T-helper 17 cell (primary cell): ENCODE results near the gene DOCK4. TPM values are rescaled to one million over a fixed set of nuclear protein-coding genes. Genes with fewer than 3 reads are reported as not detected.
A peak's percentile ranks its signal among the peaks of the same experiment; 100 is the strongest.
"Not testable (repeated sequence)": the region's sequence is repeated elsewhere in the genome, so short reads cannot be mapped to it uniquely, and the experiment has no call there.

Source experiments
- ATAC-seq: fragments of 150-1000 bp; cut with Tn5 transposase; 2 replicates; pipeline ENCODE4 v1.10.0; 2021; ENCODE audit warnings: mild to moderate bottlenecking, moderate library complexity
- DNase-seq, 3 donors: peaks; one replicate each; pipeline versions ENCODE4 v3.0.0 to v3.0.0-alpha.2; 2020 to 2021
- H3K9me3 ChIP-seq: one replicate; pipeline ENCODE4 v1.7.0; 2013; ENCODE audit warnings: low read length, mild to moderate bottlenecking; ENCODE audit not compliant: control insufficient read depth, poor library complexity, severe bottlenecking
- H3K27ac Mint-ChIP-seq: one replicate; pipeline ENCODE4 v1.8.0; 2022; ENCODE audit warnings: mild to moderate bottlenecking, moderate library complexity, mixed read lengths
- H3K27me3 Mint-ChIP-seq: one replicate; pipeline ENCODE4 v1.8.0; 2022; ENCODE audit warnings: mixed read lengths
- H3K36me3 Mint-ChIP-seq: one replicate; pipeline ENCODE4 v1.8.0; 2022; ENCODE audit warnings: low read depth, mixed read lengths
- H3K4me1 Mint-ChIP-seq: one replicate; pipeline ENCODE4 v1.8.0; 2022; ENCODE audit warnings: mild to moderate bottlenecking, mixed read lengths
- H3K4me3 Mint-ChIP-seq: one replicate; pipeline ENCODE4 v1.8.0; 2022; ENCODE audit warnings: mild to moderate bottlenecking, moderate library complexity, mixed read lengths
- total RNA-seq, 4 donors: library from RNA in 2 of 4; stranded (reverse) in 2 of 4; gene quantifications; one replicate each; pipeline ENCODE4 v1.2.3 and lab custom pipeline; 2022 to 2026

The DOCK4 gene
- total RNA-seq, 2 donors from 2014 or later: 0.18 to 0.57 TPM

DNA sequence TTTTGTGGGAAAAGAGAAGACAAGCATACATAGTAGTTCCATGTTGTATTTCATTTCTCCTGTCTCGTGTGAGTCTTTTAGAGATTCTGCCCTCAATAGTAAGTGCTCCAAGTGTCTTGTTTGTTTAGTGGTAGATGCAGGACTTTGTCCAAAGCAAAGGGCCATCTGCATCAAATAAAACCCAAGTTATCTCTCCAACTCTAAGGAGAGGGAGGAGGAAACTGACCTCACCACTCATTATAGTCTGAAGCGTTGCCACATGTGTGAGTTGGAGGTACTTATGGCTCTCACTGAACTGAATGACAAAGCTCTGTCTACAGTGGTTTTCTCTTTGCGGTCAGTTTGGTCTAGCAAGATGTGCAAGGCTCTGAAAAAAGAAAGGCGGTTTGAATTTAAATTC, 272.6 kb downstream of the DOCK4 start:
- H3K4me1 Mint-ChIP-seq: peaks cover 2% of the 10 kb centered on the region
- no peaks in the 10 kb centered on the region for H3K36me3 Mint-ChIP-seq
- peaks cover 16% of the 10 kb centered on the region for H3K27me3 Mint-ChIP-seq
- no peak overlapping the region for H3K27ac Mint-ChIP-seq
- no peak overlapping the region for H3K4me3 Mint-ChIP-seq
- no peaks in the 10 kb centered on the region for H3K9me3 ChIP-seq
- ATAC-seq (no peak), DNase-seq (no peak)

- Mint-ChIP-seq H3K4me3 (no peak overlapping the region), H3K4me1 (peaks cover 2% of the 10 kb centered on the region), H3K36me3 (no peaks in the 10 kb centered on the region), H3K27me3 (peaks cover 6% of the 10 kb centered on the region), H3K27ac (no peak overlapping the region)
- DNase-seq (no peak), ATAC-seq (no peak)
- no peaks in the 10 kb centered on the region for H3K9me3 ChIP-seq
Measured at GRCh38 chr7:111931958-111932357, 274.2 kb downstream of the DOCK4 start.

- H3K4me3 Mint-ChIP-seq: peak overlapping the region; percentile 8
- peaks cover 2% of the 10 kb centered on the region for H3K4me1 Mint-ChIP-seq
- H3K9me3 ChIP-seq: no peaks in the 10 kb centered on the region
- no peaks in the 10 kb centered on the region for H3K36me3 Mint-ChIP-seq
- peaks cover 2% of the 10 kb centered on the region for H3K27me3 Mint-ChIP-seq
- ATAC-seq (no peak), DNase-seq (no peak)
- no peak overlapping the region for H3K27ac Mint-ChIP-seq
Measured at GRCh38 chr7:111931016-111931517, 275.1 kb downstream of the DOCK4 start.

DNA sequence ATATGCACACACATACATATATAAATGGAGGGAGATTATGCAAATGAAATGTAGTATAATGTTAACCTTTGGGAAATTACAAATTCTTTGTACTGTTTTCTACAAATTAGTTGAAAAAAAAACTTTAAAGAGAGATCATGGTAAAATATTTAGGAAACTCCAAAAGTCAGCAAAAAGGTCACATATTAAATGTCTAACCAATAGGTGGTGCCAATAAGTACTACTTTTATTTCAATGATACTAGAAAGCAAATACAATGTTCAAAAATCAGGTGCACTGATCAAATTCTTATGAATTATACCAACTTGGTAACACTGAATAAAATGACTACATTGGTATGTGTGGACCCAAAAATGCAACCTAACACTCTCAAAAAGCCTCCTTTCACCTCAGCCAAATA, 276.9 kb downstream of the DOCK4 start:
- Mint-ChIP-seq H3K4me1 (peaks cover 2% of the 10 kb centered on the region), H3K36me3 (no peaks in the 10 kb centered on the region), H3K4me3 (no peak overlapping the region), H3K27me3 (peaks cover 9% of the 10 kb centered on the region), H3K27ac (no peak overlapping the region)
- ATAC-seq (no peak), DNase-seq (no peak)
- H3K9me3 ChIP-seq: no peaks in the 10 kb centered on the region

DNA sequence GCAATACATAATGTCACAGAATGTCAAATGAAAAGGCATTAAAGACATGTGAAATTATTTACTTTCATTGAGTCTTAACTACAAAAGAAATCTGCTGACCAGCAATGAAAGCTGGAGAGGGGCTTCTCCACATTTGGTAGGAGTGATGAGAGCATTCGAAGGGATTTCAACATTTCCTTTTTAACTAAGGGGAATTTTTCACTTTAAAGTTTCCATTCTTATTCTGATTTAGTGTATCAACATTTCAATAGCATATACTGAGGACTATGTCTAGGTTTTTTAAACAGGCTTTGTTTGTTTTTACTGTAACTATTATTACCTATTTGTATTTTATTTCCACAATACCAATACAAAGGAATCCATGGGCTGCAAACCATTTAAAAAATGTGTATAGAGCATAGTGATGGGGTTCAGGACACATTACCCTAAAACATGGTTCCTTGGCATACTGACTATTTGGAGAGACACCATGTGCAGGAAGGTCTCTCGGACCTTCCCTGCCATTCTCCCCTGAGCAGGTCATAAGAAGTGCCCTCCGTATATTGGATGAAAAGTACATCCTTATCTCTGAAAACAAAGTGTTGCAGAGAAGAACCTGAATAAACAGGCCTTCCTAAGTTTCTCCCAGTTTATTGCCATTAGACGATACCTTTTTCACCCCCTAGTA, 278.7 kb downstream of the DOCK4 start:
- peaks cover 2% of the 10 kb centered on the region for H3K4me1 Mint-ChIP-seq
- no peak for DNase-seq
- no peak for ATAC-seq
- H3K36me3 Mint-ChIP-seq: no peaks in the 10 kb centered on the region
- H3K27ac Mint-ChIP-seq: no peak overlapping the region
- H3K9me3 ChIP-seq: no peaks in the 10 kb centered on the region
- no peak overlapping the region for H3K4me3 Mint-ChIP-seq
- H3K27me3 Mint-ChIP-seq: peaks cover 12% of the 10 kb centered on the region

DNA sequence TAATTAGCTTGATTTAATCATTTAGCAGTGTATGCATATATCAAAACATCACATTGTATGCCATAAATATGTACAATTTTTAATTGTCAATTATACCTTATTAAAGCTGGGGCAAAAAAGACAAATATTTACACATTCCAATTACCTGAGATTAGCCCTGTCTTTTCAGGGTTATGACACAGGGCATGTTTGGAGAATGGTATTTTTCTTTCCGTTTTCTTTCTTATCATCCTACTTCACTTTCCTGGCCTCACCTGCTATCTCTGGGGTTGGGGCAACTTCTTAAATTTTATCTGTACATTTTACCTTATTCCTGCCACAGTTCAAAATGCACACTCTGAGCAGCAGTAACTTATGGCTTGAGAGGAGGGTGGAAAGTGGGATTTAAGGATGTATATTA, 285.9 kb downstream of the DOCK4 start:
- H3K4me3 Mint-ChIP-seq: no peak overlapping the region
- no peak overlapping the region for H3K27ac Mint-ChIP-seq
- no peaks in the 10 kb centered on the region for H3K9me3 ChIP-seq
- no peak for DNase-seq
- H3K4me1 Mint-ChIP-seq: no peaks in the 10 kb centered on the region
- no peak for ATAC-seq
- H3K27me3 Mint-ChIP-seq: peaks cover 11% of the 10 kb centered on the region
- H3K36me3 Mint-ChIP-seq: no peaks in the 10 kb centered on the region

DNA sequence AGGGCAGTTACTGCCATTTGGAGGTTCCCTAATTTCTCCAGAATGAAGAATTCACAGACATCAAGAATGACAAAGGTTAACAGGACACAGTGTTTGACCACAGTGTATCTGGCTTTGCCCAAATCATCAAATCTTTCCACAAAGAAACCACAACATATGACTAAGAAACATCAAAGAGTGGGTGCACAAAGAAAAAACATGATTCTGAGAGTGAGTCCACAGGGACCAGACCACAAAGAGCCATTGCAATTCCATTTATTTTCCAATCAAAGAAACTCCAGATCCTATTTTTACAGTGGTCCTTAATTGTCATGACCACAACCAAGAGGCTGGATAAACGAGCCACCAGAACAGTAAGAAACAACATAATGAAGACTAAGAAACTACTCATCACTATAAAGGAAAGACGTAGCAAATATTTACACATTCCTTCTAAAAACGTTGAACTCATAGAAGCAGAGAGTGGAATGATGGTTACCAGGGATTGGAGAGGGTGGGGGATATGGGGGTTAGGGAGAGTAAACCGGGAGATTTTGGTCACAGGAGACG, 286.5 kb downstream of the DOCK4 start:
- no peaks in the 10 kb centered on the region for H3K9me3 ChIP-seq
- ATAC-seq (no peak), DNase-seq (no peak)
- H3K4me1 Mint-ChIP-seq: no peaks in the 10 kb centered on the region
- H3K4me3 Mint-ChIP-seq: no peak overlapping the region
- peaks cover 5% of the 10 kb centered on the region for H3K27me3 Mint-ChIP-seq
- no peak overlapping the region for H3K27ac Mint-ChIP-seq
- no peaks in the 10 kb centered on the region for H3K36me3 Mint-ChIP-seq

DNA sequence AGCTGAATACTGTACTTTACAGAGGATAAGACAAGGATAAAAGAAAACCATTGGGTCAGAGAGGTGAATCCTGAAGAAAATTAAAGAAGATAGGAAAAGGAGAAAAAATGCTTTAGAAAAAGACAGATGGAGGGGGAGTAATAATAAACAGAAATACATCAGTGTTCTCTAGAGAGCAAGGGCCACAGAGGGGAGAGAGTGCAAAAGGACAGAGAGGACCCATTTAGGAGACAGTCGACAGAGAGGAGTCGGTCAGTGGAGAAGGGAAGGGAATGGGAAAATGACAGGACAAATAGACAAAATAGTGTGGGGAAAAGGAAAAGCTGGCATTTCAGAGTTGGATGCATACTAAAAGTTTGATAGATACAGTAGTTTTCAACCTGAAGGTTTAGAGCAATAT, 287.0 kb downstream of the DOCK4 start:
- no peak overlapping the region for H3K27ac Mint-ChIP-seq
- no peaks in the 10 kb centered on the region for H3K36me3 Mint-ChIP-seq
- no peak overlapping the region for H3K4me3 Mint-ChIP-seq
- H3K27me3 Mint-ChIP-seq: peaks cover 2% of the 10 kb centered on the region
- DNase-seq (no peak), ATAC-seq (no peak)
- H3K4me1 Mint-ChIP-seq: no peaks in the 10 kb centered on the region
- H3K9me3 ChIP-seq: no peaks in the 10 kb centered on the region

DNA sequence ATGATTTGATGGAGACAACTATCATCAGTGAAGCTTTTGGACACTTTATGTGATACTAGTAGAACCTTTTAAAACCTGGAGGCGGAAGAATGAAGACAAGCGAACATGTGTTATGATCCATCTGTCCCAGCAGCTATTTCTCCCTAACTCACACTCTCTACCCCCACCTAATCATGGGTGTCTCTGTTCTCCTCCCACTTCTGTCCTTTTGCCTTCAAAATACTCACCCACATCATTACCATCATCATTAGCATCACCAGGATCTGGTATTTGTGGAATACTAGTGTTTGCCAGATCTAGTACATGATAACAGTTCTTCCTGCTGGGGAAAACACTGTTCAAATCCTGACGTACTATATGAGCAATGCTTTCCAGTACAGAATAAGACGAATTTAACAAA, 287.7 kb downstream of the DOCK4 start:
- H3K27me3 Mint-ChIP-seq: no peaks in the 10 kb centered on the region
- H3K36me3 Mint-ChIP-seq: no peaks in the 10 kb centered on the region
- no peak overlapping the region for H3K27ac Mint-ChIP-seq
- H3K4me1 Mint-ChIP-seq: no peaks in the 10 kb centered on the region
- ATAC-seq: no peak
- H3K9me3 ChIP-seq: no peaks in the 10 kb centered on the region
- no peak for DNase-seq
- H3K4me3 Mint-ChIP-seq: no peak overlapping the region

GRCh38 chr7:111917404-111917803, 288.8 kb downstream of the DOCK4 start:
- not testable (repeated sequence) for H3K27me3 Mint-ChIP-seq, H3K9me3 ChIP-seq, ATAC-seq, H3K4me3 Mint-ChIP-seq, H3K36me3 Mint-ChIP-seq, H3K4me1 Mint-ChIP-seq, DNase-seq, H3K27ac Mint-ChIP-seq

DNA sequence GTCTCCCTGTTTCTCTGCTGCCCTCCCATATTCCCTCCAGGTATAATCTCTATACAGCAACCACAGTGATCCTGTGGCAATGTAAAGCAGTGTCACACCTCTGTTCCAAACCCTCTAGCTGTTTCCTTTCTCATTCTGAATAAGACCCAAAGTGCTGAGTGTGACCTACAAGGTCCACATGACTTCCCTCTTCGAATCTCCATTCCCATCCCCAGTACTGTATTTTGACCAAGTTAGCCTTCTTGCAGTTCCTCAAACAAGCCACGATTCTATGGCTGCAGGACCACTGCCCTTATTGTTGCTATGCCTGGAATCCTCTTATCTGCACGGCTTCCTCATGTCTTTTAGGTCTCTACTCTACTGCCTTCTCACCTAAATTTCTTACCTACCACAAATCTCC, 291.9 kb downstream of the DOCK4 start:
- H3K27me3 Mint-ChIP-seq: no peaks in the 10 kb centered on the region
- H3K4me1 Mint-ChIP-seq: no peaks in the 10 kb centered on the region
- no peak overlapping the region for H3K27ac Mint-ChIP-seq
- no peaks in the 10 kb centered on the region for H3K36me3 Mint-ChIP-seq
- DNase-seq: no peak
- no peaks in the 10 kb centered on the region for H3K9me3 ChIP-seq
- no peak for ATAC-seq
- no peak overlapping the region for H3K4me3 Mint-ChIP-seq

DNA sequence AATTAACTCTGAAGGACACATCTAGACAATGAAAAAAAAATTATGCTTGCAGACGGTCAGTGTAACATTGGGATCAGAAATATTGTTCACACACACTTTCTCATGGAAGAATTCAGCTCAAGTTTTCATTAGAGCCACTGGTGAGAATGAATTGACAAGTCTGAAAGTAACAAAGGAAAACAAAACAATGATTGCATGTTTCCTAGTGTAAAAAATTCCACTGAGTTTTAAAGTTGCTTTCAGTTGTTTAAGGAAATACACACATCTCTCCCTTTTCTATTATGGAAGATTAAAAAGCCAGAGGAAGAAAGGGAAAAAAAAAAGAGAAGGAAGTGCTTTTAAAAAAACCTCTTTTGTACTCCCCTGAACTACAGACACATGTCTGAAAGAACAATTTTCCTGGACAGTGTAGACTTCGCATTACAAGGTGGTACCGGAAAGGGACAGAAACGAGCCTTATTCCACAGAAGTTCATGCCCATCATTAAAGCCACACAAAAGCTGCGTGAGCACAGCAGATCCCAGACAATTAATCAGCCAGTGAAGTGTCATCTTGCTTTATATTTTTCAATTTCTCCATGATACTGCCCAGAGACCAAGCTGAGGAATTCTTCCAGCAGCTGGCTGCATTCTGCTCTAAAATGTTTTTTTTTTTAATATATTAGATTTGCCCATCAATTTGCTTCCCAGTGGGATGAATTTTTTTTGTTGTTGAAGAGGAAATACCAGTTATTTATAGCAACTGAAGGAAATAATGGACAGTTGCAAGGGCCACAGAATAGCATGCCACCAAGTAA, 294.8 kb downstream of the DOCK4 start:
- H3K27ac Mint-ChIP-seq: no peak overlapping the region
- ATAC-seq: no peak
- no peaks in the 10 kb centered on the region for H3K9me3 ChIP-seq
- H3K27me3 Mint-ChIP-seq: no peaks in the 10 kb centered on the region
- no peak overlapping the region for H3K4me3 Mint-ChIP-seq
- H3K4me1 Mint-ChIP-seq: no peaks in the 10 kb centered on the region
- no peaks in the 10 kb centered on the region for H3K36me3 Mint-ChIP-seq
- no peak for DNase-seq

DNA sequence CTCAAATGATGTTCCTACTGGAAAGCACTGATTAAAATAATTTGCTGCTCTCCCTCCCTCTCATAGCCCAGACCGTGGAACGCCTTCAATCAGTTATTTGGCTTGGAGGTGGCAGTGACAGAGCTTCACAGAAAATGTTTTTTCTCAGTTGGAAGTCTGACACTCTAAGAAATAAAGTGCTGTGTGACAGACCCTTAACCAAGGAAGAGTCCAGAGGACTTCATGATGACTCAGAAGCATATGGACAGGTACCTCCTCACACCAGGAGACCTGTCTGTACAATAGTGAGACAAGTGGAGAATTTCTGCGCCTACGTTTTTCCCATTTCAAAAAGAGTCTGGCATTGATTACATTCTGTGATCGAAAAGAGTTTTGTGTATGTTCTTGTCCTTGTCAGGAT, 295.5 kb downstream of the DOCK4 start:
- H3K9me3 ChIP-seq: no peaks in the 10 kb centered on the region
- Mint-ChIP-seq H3K27ac (no peak overlapping the region), H3K36me3 (no peaks in the 10 kb centered on the region), H3K4me3 (no peak overlapping the region), H3K27me3 (no peaks in the 10 kb centered on the region), H3K4me1 (no peaks in the 10 kb centered on the region)
- no peak for DNase-seq
- ATAC-seq: no peak
